GM21423 (cell line): ENCODE results near the gene COL24A1.

Experiments used
- ATAC-seq: cut with Tn5 transposase; IDR thresholded peaks from one replicate; pipeline ENCODE4 v1.9.1; 2021; ENCODE audit warnings: mild to moderate bottlenecking, moderate library complexity; ENCODE audit not compliant: unreplicated experiment

COL24A1 gene

GRCh38 chr1:85707267-85707989, 449.1 kb downstream of the COL24A1 start:
- peak; percentile 24 for ATAC-seq

- ATAC-seq, result no peak
Measured at GRCh38 chr1:85705940-85706339, 450.6 kb downstream of the COL24A1 start.

- ATAC-seq, result no peak
Measured at GRCh38 chr1:85700422-85700821, 456.1 kb downstream of the COL24A1 start.

DNA sequence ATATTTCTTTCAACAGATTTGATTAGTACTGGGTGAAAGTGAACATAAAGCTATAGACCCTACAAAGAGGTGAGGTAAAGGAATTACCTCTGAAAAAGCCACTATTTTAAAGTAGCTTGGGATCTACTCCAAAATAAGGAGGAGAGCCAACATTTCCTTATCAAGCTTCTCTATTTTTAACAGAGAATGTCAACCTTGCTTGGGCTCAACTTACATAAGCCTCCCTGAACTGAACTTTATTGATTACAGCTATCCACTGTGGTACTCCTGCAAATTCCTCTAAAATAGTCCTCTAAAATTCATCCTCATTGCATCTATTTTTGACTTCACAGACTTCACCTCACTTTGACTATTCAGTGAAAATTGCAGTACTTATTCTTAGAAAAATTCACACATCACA, 458.7 kb downstream of the COL24A1 start:
- no peak for ATAC-seq

GRCh38 chr1:85692730-85693314, 463.8 kb downstream of the COL24A1 start:
- no peak for ATAC-seq

DNA sequence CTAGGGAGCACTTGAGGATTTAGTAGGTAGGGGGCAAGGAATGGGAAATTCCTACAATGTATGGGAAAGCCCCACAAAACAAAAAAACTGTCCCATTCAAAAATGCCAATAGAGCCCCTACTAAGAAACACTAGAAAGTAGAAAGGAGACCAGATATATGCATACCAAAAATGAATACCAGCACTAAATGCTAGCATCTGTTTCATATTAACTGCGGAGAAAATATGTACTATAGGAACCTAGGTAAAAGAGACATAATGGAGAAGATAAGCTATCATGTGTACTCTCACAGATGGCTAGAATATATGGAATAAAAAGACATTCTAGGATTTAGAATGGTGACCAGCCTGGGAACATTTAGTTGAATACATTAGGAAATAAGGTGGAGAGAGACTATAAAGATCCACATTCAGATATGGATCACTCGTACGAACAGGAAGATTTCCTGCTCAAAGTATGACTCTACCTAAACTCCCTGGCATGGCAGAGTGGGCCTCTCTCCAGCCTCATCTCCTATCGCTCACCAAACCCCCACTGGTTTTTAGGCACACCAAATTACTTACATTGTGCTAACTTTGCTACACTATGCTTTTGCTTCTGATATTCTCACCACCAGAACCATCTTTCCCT, 466.7 kb downstream of the COL24A1 start:
- no peak for ATAC-seq

- ATAC-seq, result no peak
Measured at GRCh38 chr1:85683292-85684025, 473.1 kb downstream of the COL24A1 start.

DNA sequence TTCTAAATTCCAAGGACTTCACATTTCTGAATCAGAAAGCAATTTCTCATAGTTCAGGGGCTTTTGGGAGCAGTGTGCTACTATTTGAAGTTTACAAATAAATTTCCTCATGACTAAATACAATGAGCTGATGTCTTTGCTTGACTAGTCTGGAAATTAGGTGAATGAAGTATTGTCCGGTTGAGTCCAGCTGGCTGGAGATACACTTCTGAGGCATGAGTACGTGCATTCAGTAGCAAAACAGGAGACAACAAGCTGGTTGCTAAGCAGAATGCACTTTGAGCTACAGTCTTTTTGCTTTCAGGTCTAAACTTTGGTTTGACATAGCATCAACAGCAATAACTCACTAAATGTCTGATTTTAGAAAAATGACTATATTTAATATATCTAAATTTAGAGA, 475.5 kb downstream of the COL24A1 start:
- ATAC-seq, result no peak
